HL-60 (cell line): ENCODE data around the gene FBXL12.
A peak's percentile ranks its signal among the peaks of the same experiment; 100 is the strongest.

Source experiments
- DNase-seq, 2 experiments: peaks; one replicate each; pipeline ENCODE4 v3.0.0-alpha.2; 2010 to 2020; ENCODE audit warnings: low read depth in 1 of 2, low spot score in 1 of 2
- H3K27ac ChIP-seq: fragments of 250-450 bp; sonication (Bioruptor Pico); replicated peaks from 2 replicates; pipeline ENCODE4 v1.5.1; 2020; ENCODE audit warnings: mild to moderate bottlenecking, moderate library complexity
- H3K27me3 ChIP-seq: fragments of 250-450 bp; sonication (Bioruptor Pico); 2 replicates; pipeline ENCODE4 v1.5.1; 2021; ENCODE audit warnings: mild to moderate bottlenecking, moderate library complexity; ENCODE audit not compliant: insufficient read depth, poor library complexity, severe bottlenecking
- H3K4me3 ChIP-seq: replicated peaks from 2 replicates; pipeline ENCODE4 v1.5.1; 2011; ENCODE audit warnings: mild to moderate bottlenecking, control low read depth, low read length; ENCODE audit not compliant: insufficient read depth
- GABPA ChIP-seq: IDR thresholded peaks from 2 replicates; pipeline ENCODE4 v1.6.1; 2012; ENCODE audit warnings: low read depth
- POLR2AphosphoS5 ChIP-seq: IDR thresholded peaks from 2 replicates; pipeline ENCODE4 v1.6.1; 2012; ENCODE audit warnings: low read depth
- SPI1 ChIP-seq: IDR thresholded peaks from 2 replicates; pipeline ENCODE4 v1.6.1; 2012; ENCODE audit warnings: low read depth, mild to moderate bottlenecking, borderline replicate concordance
- TF ChIP-seq, protein P1 (sequence below): IDR thresholded peaks from one replicate; pipeline ENCODE4 v1.5.1; 2011; ENCODE audit warnings: low read length, control low read depth, inconsistent platforms; ENCODE audit not compliant: insufficient read depth
- TF ChIP-seq, protein P2 (sequence below): IDR thresholded peaks from 2 replicates; pipeline ENCODE4 v1.6.1; 2012; ENCODE audit warnings: low read depth; ENCODE audit not compliant: insufficient replicate concordance

The FBXL12 gene

DNA sequence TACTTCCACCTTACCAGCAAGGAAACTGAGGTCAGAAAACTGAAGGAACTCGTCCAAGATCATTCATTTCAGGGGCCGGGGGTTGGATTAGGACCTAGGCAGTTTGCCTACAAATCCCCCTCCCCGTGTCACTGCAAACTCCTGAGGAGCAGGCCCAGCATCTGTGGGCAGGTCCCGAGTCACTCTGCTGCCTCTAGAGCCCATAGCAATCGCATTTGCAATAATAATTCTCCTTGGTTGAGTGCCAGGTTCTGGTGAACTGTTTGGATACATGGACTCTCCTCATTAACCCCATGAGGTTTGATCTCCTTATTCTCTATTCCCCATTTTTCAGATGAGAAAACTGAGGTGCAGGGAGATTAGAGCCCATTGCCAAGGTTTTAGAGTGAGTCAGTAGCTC lies 17.1 kb upstream of the FBXL12 start:
- Histone ChIP-seq H3K27ac (peak overlapping the region; percentile 64; the same call in 1 of the 2 replicates), H3K27me3 (no peaks in the 10 kb centered on the region), H3K4me3 (peak overlapping the region; percentile 97)
- TF ChIP-seq, protein P1, sequence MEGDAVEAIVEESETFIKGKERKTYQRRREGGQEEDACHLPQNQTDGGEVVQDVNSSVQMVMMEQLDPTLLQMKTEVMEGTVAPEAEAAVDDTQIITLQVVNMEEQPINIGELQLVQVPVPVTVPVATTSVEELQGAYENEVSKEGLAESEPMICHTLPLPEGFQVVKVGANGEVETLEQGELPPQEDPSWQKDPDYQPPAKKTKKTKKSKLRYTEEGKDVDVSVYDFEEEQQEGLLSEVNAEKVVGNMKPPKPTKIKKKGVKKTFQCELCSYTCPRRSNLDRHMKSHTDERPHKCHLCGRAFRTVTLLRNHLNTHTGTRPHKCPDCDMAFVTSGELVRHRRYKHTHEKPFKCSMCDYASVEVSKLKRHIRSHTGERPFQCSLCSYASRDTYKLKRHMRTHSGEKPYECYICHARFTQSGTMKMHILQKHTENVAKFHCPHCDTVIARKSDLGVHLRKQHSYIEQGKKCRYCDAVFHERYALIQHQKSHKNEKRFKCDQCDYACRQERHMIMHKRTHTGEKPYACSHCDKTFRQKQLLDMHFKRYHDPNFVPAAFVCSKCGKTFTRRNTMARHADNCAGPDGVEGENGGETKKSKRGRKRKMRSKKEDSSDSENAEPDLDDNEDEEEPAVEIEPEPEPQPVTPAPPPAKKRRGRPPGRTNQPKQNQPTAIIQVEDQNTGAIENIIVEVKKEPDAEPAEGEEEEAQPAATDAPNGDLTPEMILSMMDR: no peak
- TF ChIP-seq, protein P2, sequence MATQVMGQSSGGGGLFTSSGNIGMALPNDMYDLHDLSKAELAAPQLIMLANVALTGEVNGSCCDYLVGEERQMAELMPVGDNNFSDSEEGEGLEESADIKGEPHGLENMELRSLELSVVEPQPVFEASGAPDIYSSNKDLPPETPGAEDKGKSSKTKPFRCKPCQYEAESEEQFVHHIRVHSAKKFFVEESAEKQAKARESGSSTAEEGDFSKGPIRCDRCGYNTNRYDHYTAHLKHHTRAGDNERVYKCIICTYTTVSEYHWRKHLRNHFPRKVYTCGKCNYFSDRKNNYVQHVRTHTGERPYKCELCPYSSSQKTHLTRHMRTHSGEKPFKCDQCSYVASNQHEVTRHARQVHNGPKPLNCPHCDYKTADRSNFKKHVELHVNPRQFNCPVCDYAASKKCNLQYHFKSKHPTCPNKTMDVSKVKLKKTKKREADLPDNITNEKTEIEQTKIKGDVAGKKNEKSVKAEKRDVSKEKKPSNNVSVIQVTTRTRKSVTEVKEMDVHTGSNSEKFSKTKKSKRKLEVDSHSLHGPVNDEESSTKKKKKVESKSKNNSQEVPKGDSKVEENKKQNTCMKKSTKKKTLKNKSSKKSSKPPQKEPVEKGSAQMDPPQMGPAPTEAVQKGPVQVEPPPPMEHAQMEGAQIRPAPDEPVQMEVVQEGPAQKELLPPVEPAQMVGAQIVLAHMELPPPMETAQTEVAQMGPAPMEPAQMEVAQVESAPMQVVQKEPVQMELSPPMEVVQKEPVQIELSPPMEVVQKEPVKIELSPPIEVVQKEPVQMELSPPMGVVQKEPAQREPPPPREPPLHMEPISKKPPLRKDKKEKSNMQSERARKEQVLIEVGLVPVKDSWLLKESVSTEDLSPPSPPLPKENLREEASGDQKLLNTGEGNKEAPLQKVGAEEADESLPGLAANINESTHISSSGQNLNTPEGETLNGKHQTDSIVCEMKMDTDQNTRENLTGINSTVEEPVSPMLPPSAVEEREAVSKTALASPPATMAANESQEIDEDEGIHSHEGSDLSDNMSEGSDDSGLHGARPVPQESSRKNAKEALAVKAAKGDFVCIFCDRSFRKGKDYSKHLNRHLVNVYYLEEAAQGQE: no peak
- no peak for TF ChIP-seq SPI1
- TF ChIP-seq GABPA: no peak
- no peak for TF ChIP-seq POLR2AphosphoS5
- DNase-seq: peak in 1 of 2 experiments; percentile 21

DNA sequence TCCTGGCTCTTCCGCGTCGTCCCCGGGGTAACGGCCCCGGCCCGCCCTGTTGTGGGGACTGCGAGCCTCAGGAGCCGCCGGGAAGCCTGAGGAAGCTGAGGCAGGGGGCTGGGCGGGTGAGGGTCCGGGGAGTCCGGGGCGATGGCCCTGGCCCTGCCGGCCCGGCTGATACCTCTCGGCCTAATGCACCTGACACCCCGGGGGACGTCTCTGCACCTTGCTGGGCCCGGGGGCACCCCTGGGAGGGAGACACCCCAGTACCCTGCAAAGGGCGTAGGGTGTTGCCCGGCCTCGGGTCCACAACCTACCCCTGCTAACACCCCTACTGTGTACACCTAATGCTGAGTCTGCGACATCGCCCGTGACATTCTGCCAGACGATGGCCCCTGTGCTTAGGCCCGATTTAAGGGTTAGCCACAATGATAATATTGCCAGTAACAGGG lies 16.6 kb upstream of the FBXL12 start:
- Histone ChIP-seq H3K4me3 (peak overlapping the region; percentile 97), H3K27me3 (no peaks in the 10 kb centered on the region), H3K27ac (peak overlapping the region; percentile 64)
- no peak for DNase-seq
- TF ChIP-seq POLR2AphosphoS5 (no peak; the same call in 1 of the 2 replicates), GABPA (no peak), SPI1 (no peak)
- TF ChIP-seq, protein P2: no peak
- TF ChIP-seq, protein P1: no peak

DNA sequence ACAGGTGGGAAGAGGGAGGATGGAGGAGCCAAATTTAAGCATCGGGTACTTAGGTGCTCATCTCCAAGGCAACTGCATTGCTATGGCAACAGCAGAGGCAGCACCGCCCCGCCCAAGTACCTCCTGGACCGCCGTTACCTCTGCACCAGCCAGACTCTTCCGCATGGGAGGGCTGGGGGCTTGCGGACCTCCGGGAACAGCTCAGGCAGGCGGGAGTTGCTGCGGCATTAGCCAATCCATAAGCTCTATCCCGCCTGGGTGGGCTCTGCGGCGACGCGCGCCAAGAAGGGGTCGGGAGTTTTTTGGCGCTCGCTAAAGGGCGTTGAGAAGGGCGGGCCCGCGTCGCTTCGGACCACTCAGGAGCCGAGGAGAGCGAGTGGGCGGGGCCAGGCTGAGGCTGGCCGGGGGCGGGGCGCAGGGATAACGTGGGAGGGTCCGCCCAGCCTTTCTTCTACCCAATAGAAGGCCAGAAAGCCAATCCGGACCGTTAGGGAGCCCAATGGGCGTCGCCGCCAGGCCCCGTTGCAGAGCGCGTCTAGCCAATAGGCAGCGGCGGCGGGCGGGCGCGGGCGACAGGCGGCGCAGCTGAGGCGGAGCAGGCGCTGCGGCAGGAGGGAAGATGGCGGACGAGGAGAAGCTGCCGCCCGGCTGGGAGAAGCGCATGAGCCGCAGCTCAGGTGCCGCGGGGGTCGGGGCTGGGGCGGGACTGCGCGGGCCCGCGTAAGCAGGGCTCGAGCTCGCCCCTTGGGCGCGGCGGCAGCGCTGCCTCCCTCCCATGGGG lies 16.0 kb upstream of the FBXL12 start, which contains the start of gene PIN1:
Gene PIN1 (plus strand): TSS at position 593 of the 781 bp plus-strand sequence. CDS start 27 bp downstream, at position 620.
- DNase-seq: peak; percentile 96 to 99
- no peaks in the 10 kb centered on the region for H3K27me3 ChIP-seq
- TF ChIP-seq POLR2AphosphoS5 (peak; percentile 40), GABPA (no peak), SPI1 (no peak)
- TF ChIP-seq, protein P2: peak; percentile 15
- peak within 1 kb of the TSS; percentile 76 for H3K27ac ChIP-seq
- peak within 1 kb of the TSS; percentile 97 for H3K4me3 ChIP-seq
